Left ventricle myocardium superior (tissue), 1 donor: Measurements from ENCODE around the gene YKT6. TPM values are rescaled to one million over a fixed set of nuclear protein-coding genes. Genes with fewer than 3 reads are reported as not detected.
"Not testable (repeated sequence)": the region's sequence is repeated elsewhere in the genome, so short reads cannot be mapped to it uniquely, and the experiment has no call there.

Source experiments
- ATAC-seq: fragments of 200-7000 bp; cut with Tn5 transposase; one replicate; pipeline ENCODE4 v1.9.1; 2020; ENCODE audit warnings: mild to moderate bottlenecking, moderate library complexity
- DNase-seq: peaks from one replicate; pipeline ENCODE4 v3.0.0-alpha.2; 2020
- intact Hi-C: fragments of 100-400 bp; cut with micrococcal nuclease; formaldehyde crosslinking; loops from one replicate; pipeline ENCODE4 v1.11.0; 2022
- total RNA-seq: library from RNA; stranded (reverse); fragmentation: NEBNext Ultra II Directional; extraction: Animal tissue kit (Norgen Biotek cat#: 25700); gene quantifications from one replicate; pipeline ENCODE4 v1.2.1, GENCODE V29; 2021
- donor health status: DM: no; HTN: yes; CAD: no; lungs with severe emphysema.

Gene YKT6
- total RNA-seq, 1 donor from 2014 or later = 58.4 TPM

GRCh38 chr7:44167920-44168319 is 32.9 kb upstream of the YKT6 start:
- DNase-seq (no peak), ATAC-seq (no peak)
- intact Hi-C loops = no loop called here

DNA sequence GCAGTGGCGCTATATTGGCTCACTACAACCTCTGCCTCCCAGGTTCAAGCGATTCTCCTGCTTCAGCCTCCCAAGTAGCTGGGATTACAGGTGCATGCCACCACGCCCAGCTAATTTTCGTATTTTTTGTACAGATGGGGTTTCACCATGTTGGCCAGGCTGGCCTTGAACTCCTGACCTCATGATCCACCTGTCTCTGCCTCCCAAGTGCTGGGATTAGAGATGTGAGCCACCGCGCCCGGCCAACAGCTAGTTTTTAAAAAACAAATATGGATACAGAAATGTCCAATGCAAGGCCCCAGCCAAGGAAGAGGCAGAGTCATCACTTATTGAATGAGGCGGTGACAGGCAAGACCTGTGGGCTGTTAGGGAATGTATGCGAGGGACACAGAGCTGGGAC is 28.9 kb upstream of the YKT6 start:
- intact Hi-C loops, ATAC-seq: not testable (repeated sequence)

DNA sequence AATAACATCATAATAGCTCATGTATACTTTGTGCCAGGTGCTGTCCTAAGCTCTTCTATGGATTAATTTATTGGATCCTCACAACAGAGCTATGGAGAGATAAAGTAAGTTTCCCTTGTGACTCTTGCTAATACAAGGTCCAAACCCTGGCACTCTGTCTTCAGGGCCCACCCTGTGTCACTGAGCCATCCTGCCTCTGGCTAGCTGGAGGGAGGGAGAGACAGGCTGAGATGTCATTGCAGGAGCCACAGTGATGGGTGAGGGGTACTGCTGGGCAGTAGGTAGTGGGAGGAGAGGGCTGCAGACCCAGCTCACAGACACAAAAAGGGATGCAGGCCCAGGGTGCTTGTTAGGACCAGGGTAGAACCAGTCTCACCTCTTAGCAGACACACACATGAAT is 28.4 kb upstream of the YKT6 start:
- DNase-seq (no peak), ATAC-seq (no peak)
- intact Hi-C loops = no loop called here

More for the DNA sequence above, 28.9 kb upstream of the YKT6 start:
- DNase-seq = not testable (repeated sequence)

GRCh38 chr7:44172803-44173424 is 27.9 kb upstream of the YKT6 start:
- intact Hi-C loops = no loop called here
- no peak for DNase-seq

DNA sequence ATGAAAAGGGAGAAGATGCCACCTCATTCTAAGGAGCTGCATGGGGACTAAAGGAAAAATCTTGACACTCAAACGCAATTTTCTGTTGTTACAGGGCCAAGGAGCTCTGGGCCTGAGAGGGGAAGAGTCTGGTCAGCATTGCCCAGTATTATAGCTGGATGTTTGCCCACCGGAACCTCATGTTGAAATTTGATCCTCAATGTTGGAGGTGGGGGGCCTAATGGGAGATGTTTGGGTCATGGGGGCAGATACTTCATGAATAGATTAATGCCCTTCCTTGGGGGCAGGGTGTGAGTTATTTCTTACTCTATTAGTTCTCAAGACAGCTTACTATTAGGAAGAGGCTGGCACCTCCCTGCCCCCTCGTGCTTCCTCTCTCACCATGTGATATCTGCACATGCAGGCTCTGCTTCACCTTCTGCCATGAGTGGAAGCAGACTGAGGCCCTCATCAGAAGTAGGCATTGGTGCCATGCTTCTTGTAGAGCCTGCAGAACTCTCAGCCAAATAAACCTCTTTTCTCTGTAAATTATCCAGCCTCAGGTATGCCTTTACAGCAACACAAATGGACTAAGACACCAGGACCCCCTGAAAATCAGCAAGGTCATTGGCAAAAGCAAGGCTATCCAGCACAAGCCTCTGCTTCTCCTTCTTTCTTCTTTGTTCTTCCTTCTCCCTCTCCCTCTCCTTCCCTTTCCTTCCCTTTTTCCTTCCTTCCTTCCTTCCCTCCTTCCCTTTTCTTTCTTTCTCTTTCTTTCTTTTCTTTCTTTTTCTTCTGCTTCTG is 26.7 kb upstream of the YKT6 start:
- DNase-seq (no peak), ATAC-seq (no peak)
- intact Hi-C loops = no loop called here

More at GRCh38 chr7:44172803-44173424, 27.9 kb upstream of the YKT6 start:
- ATAC-seq = no peak

GRCh38 chr7:44174694-44174948 is 26.2 kb upstream of the YKT6 start:
- intact Hi-C loops, DNase-seq, ATAC-seq: not testable (repeated sequence)

DNA sequence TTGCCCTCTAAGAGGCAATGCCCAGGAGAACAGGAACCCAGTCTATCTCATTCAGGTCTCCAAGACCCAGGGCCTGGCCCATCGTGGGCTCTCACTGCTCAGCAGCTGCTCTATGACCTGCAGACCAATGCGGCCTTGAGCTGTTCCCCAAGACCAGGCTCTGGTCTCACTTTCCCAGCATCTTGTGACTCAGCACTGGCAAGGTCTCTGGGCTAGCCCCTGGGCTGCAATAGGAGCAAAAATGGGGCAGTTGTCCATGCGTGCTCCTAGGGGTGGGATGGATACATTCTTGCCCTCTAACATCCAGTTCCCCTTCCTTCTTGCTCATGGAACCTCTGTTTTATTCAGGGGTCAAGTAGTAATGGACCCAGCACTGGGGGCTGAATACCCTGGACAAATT is 25.0 kb upstream of the YKT6 start:
- DNase-seq = no peak
- intact Hi-C loops = no loop called here
- ATAC-seq = no peak

- intact Hi-C loops = no loop called here
- no peak for ATAC-seq
- no peak for DNase-seq
Observed at GRCh38 chr7:44176486-44176885, 24.3 kb upstream of the YKT6 start.

GRCh38 chr7:44177570-44178131 is 23.1 kb upstream of the YKT6 start:
- intact Hi-C loops = no loop called here
- DNase-seq (peak; percentile 34), ATAC-seq (peak; percentile 88)

GRCh38 chr7:44180631-44181030 is 20.1 kb upstream of the YKT6 start:
- intact Hi-C loops = no loop called here

DNA sequence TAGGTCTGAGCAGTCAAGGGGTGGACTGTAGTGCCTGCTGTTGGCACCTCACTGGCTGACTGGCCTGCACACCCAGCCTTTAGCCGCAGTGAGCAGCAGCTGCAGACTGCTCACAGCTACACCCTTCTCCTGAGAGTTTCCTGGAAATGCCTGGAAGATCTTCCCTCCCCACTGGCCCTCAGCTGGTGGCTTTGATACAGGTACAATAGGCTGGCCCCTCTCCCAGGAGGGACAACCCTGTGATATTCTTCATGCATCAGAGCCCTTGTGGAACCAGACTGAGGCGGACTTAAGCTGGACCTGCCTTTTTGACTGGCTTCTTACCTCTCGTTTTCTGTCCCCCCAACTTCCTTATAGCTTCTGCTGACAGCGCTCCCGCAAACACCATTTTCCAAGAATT is 18.0 kb upstream of the YKT6 start:
- intact Hi-C loops = no loop called here
- no peak for DNase-seq
- no peak for ATAC-seq

More at GRCh38 chr7:44180631-44181030, 20.1 kb upstream of the YKT6 start:
- DNase-seq (no peak), ATAC-seq (no peak)

GRCh38 chr7:44183386-44183785 is 17.4 kb upstream of the YKT6 start:
- no peak for DNase-seq
- no peak for ATAC-seq
- intact Hi-C loops = no loop called here

DNA sequence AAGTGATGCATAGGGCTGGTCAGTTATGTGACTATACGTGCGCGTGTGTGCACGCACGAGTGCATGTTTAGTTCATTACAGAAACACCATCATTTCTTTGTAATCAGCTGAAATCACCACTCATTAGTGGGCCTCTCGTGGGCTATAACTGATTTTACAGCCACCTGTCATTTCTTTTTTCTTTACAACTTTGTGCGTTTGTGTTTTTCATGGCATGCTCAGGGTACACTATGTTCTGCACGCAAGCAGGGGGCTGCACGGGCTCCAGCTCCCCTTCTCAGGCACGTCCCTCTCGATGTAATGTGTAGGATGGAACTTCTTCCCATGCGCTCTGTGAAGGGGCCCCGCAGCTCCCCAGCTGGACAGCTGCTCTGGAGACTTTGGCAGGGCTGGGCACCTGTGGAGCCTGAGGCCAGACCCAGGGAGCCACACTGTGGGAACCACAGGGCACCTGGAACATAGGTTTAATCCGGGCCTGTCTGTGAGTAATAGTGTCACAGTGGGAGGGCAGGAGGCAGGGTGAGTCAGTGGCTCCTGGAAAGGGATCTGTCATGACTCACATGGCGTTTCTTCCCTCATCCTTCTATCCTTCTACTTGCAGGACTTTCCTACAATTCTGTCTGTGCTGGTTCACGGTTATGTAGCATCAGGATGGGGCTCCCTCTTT is 16.4 kb upstream of the YKT6 start:
- ATAC-seq (no peak), DNase-seq (no peak)
- intact Hi-C loops = no loop called here

- no peak for ATAC-seq
- DNase-seq = no peak
- intact Hi-C loops = no loop called here
Observed at GRCh38 chr7:44184873-44185446, 15.8 kb upstream of the YKT6 start.

- intact Hi-C loops = no loop called here
- DNase-seq = no peak
- no peak for ATAC-seq
Observed at GRCh38 chr7:44185729-44186128, 15.0 kb upstream of the YKT6 start.

- DNase-seq = no peak
- ATAC-seq = no peak
- intact Hi-C loops = no loop called here
Observed at GRCh38 chr7:44186736-44187135, 14.0 kb upstream of the YKT6 start.

- ATAC-seq = no peak
- no peak for DNase-seq
- intact Hi-C loops = no loop called here
Observed at GRCh38 chr7:44187636-44188416, 13.0 kb upstream of the YKT6 start.

GRCh38 chr7:44188480-44189225 is 12.1 kb upstream of the YKT6 start:
- intact Hi-C loops = no loop called here
- ATAC-seq = no peak
- DNase-seq = no peak
